MG63 (cell line): ENCODE measurements around the gene BCKDK. TPM values are rescaled to one million over a fixed set of nuclear protein-coding genes. Genes with fewer than 3 reads are reported as not detected.

Source experiments
- DNase-seq: peaks from one replicate; pipeline ENCODE4 v3.0.0-alpha.2; 2020
- H3K27me3 ChIP-seq: fragments of 250-450 bp; sonication (Bioruptor Pico); 2 replicates; pipeline ENCODE4 v1.5.1; 2020; ENCODE audit warnings: mild to moderate bottlenecking, moderate library complexity
- H3K36me3 ChIP-seq: fragments of 250-450 bp; sonication (Bioruptor Pico); 2 replicates; pipeline ENCODE4 v1.5.1; 2020; ENCODE audit warnings: mild to moderate bottlenecking, moderate library complexity
- H3K4me3 ChIP-seq: fragments of 250-450 bp; sonication (Bioruptor Pico); 2 replicates; pipeline ENCODE4 v1.5.1; 2020; ENCODE audit warnings: mild to moderate bottlenecking, moderate library complexity
- H3K9me3 ChIP-seq: fragments of 250-450 bp; sonication (Bioruptor Pico); 2 replicates; pipeline ENCODE4 v1.5.1; 2020; ENCODE audit warnings: mild to moderate bottlenecking, moderate library complexity
- total RNA-seq: library from RNA; depleted of rRNA; stranded (reverse); fragments of >200 nt; shearing (Covaris generic); gene quantifications from 2 replicates; pipeline ENCODE4 v1.2.3, GENCODE V29; 2014; ENCODE audit warnings: low replicate concordance

Gene BCKDK
- total RNA-seq, 1 experiment from 2014 or later, result 42.5 TPM

DNA sequence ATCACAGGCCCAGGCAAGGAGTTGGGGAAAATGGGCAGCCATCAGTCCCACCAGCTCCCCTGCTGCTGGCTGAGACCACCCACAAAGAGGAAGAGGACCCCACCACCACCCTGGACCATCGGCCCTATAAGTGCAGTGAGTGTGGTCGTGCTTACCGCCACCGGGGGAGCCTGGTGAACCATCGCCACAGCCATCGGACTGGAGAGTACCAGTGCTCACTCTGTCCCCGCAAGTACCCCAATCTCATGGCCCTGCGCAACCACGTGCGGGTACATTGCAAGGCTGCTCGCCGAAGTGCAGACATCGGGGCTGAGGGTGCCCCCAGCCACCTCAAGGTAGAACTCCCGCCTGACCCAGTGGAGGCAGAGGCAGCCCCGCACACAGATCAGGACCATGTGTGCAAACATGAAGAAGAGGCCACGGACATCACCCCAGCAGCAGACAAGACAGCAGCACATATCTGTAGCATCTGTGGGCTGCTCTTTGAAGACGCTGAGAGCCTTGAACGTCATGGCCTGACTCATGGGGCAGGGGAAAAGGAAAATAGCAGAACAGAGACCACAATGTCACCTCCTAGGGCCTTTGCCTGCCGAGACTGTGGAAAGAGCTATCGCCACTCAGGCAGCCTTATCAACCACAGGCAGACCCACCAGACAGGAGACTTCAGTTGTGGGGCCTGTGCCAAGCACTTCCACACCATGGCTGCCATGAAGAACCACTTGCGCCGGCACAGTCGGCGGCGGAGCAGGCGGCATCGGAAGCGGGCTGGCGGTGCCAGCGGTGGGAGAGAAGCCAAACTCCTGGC, 30.4 kb upstream of the BCKDK start:
- Histone ChIP-seq H3K27me3 (no peaks in the 10 kb centered on the region), H3K9me3 (no peaks in the 10 kb centered on the region), H3K36me3 (peaks cover 56% of the 10 kb centered on the region), H3K4me3 (no peak overlapping the region)
- no peak for DNase-seq

DNA sequence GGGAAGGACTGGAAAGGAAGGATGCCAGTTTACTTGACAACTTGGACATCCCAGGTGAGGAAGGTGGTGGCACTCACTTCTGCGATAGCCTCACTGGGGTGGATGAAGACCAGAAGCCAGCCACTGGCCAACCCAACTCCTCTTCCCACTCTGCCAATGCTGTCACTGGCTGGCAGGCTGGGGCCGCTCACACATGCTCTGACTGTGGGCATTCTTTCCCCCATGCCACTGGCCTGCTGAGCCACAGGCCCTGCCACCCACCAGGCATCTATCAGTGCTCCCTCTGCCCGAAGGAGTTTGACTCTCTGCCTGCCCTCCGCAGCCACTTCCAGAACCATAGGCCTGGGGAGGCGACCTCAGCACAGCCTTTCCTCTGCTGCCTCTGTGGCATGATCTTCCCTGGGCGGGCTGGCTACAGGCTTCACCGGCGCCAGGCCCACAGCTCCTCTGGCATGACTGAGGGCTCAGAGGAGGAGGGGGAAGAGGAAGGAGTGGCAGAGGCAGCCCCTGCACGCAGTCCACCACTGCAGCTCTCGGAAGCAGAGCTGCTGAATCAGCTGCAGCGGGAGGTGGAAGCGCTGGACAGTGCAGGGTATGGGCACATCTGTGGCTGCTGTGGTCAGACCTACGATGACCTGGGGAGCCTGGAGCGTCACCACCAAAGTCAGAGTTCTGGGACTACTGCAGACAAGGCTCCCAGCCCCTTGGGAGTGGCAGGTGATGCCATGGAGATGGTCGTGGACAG, 29.4 kb upstream of the BCKDK start:
- Histone ChIP-seq H3K9me3 (no peaks in the 10 kb centered on the region), H3K4me3 (no peak overlapping the region), H3K36me3 (peaks cover 59% of the 10 kb centered on the region), H3K27me3 (no peaks in the 10 kb centered on the region)
- DNase-seq, result no peak

DNA sequence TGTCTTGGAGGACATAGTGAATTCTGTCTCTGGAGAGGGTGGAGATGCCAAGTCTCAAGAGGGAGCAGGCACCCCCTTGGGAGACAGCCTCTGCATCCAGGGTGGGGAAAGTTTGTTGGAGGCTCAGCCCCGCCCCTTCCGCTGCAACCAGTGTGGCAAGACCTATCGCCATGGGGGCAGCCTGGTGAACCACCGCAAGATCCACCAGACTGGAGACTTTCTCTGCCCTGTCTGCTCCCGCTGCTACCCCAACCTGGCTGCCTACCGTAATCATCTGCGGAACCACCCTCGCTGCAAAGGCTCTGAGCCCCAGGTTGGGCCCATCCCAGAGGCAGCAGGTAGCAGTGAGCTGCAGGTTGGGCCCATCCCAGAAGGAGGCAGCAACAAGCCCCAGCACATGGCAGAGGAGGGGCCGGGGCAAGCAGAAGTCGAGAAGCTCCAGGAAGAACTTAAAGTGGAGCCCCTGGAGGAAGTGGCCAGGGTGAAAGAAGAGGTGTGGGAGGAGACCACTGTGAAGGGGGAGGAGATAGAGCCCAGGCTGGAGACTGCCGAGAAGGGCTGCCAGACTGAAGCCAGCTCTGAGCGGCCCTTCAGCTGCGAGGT, 28.7 kb upstream of the BCKDK start:
- no peak for DNase-seq
- H3K36me3 ChIP-seq, result peaks cover 63% of the 10 kb centered on the region
- no peaks in the 10 kb centered on the region for H3K9me3 ChIP-seq
- H3K27me3 ChIP-seq, result no peaks in the 10 kb centered on the region
- no peak overlapping the region for H3K4me3 ChIP-seq

DNA sequence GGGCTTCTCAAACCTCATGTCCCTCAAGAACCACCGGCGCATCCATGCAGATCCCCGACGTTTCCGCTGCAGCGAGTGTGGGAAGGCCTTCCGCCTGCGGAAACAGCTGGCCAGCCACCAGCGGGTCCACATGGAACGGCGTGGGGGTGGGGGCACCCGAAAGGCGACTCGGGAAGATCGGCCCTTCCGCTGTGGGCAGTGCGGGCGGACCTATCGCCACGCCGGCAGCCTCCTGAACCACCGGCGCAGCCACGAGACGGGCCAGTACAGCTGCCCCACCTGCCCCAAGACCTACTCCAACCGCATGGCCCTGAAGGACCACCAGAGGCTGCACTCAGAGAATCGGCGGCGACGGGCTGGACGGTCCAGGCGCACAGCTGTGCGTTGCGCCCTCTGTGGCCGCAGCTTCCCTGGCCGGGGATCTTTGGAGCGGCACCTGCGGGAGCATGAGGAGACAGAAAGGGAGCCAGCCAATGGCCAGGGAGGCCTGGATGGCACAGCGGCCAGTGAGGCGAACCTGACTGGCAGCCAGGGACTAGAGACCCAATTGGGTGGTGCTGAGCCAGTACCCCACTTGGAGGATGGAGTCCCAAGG, 28.1 kb upstream of the BCKDK start:
- Histone ChIP-seq H3K27me3 (no peaks in the 10 kb centered on the region), H3K4me3 (no peak overlapping the region), H3K36me3 (peaks cover 67% of the 10 kb centered on the region), H3K9me3 (no peaks in the 10 kb centered on the region)
- DNase-seq, result no peak

DNA sequence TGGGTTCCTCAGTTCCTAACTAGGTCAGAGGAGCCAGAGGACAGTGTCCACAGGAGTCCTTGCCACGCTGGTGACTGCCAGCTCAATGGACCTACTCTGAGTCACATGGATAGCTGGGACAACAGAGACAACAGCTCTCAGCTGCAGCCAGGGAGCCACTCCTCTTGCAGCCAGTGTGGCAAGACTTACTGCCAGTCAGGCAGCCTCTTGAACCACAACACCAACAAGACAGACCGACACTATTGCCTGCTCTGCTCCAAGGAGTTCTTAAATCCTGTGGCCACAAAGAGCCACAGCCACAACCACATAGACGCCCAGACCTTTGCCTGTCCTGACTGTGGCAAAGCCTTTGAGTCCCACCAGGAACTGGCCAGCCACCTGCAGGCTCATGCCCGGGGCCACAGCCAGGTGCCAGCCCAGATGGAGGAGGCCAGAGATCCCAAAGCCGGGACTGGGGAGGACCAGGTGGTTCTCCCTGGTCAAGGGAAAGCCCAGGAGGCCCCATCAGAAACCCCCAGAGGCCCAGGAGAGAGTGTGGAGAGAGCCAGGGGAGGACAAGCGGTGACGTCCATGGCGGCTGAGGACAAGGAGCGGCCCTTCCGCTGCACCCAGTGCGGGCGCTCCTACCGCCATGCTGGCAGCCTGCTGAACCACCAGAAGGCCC, 27.3 kb upstream of the BCKDK start:
- H3K9me3 ChIP-seq, result no peaks in the 10 kb centered on the region
- H3K27me3 ChIP-seq, result no peaks in the 10 kb centered on the region
- peaks cover 66% of the 10 kb centered on the region for H3K36me3 ChIP-seq
- no peak overlapping the region for H3K4me3 ChIP-seq
- no peak for DNase-seq

DNA sequence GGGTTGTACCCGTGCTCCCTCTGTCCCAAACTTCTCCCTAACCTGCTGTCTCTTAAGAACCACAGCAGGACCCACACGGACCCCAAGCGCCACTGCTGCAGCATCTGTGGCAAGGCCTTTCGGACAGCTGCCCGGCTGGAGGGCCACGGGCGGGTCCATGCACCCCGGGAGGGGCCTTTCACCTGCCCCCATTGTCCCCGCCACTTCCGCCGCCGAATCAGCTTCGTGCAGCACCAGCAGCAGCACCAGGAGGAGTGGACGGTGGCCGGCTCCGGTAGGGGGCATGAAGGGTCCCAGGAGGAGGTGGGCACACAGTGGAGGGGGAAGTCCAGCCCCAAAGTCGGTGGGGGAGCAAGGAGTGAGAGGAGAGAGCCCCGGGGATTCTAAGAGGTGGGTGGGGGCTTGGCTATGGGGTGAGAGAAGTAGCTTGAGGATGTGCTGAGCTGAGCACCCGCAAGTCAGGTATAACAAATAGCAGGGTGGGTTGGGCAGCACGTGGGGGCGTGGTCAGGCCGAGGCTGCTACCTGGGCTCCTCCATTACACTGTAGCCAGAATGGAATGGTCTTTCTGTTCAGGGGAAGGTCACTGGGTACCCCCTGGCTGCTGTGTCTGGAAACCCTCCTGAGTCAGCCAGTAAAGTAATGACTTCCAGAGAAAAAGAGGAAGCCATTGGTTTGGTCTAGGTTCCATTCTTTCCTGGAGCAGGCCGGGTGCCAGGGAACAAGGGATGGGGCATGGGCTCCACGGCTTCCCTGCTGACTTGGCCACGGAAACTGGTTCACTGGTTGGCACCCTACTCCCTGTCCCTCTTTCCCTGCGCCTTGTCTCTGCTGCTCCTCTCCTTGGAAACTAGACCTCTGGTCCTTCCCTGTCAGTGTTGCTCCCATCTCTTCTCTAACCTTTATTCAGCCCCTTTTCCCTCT, 26.5 kb upstream of the BCKDK start:
- no peak for DNase-seq
- Histone ChIP-seq H3K27me3 (no peaks in the 10 kb centered on the region), H3K36me3 (peaks cover 61% of the 10 kb centered on the region), H3K4me3 (no peak overlapping the region), H3K9me3 (no peaks in the 10 kb centered on the region)

DNA sequence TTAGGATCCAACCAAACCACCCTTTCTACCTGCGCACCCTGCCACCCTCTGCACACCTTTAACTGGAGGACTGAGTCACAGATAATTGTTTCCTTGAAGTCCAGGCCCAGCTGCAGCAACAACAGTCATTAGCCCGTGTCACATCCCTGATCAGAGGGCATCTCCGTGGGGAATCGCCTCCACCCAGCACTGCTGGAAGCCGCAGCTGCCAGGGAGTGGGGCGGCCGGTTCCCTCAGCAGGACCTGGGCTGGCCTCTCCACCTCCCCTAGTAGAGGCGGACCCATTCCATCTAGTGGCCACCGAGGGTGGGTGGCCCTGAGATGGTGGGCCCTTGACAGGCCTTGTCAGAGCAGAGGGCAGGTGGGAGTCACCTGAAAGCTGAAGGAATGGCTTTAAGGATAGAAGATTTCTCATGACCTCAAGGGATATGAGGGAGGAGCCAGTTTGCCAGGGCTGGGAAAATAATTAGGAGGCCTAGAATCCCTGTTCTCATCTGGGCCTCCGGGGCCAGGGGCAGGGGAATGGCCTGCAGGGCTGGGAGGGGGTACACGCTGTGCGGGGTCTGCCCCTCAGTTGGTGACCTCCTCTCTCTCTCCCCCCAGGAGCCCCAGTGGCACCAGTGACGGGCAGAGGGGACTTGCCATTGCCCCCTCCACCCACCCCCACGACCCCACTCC, 25.7 kb upstream of the BCKDK start:
- no peaks in the 10 kb centered on the region for H3K27me3 ChIP-seq
- H3K9me3 ChIP-seq, result no peaks in the 10 kb centered on the region
- no peak for DNase-seq
- H3K36me3 ChIP-seq, result peaks cover 56% of the 10 kb centered on the region
- no peak overlapping the region for H3K4me3 ChIP-seq

DNA sequence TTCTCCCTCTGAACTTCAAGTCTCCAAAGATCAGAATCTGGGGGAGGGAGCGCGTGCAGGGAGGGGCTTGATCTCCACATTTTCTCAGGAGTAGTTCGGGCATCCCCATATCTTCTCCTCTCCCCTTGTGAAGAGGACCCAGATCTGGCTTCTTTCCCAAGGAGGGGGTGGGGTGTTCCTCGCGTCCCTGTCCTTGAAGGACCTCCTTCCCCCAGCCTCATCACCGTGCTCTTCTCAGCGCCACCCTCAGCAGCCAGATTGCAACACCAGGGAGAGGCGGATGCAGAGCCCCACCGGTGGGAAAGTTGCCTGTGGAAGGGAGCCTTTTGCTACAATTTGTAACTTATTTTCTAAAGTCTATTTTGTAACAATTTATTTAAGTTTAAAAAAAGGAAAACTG, 25.1 kb upstream of the BCKDK start:
- DNase-seq, result no peak
- H3K9me3 ChIP-seq, result no peaks in the 10 kb centered on the region
- no peak overlapping the region for H3K4me3 ChIP-seq
- no peaks in the 10 kb centered on the region for H3K27me3 ChIP-seq
- H3K36me3 ChIP-seq, result peaks cover 52% of the 10 kb centered on the region

DNA sequence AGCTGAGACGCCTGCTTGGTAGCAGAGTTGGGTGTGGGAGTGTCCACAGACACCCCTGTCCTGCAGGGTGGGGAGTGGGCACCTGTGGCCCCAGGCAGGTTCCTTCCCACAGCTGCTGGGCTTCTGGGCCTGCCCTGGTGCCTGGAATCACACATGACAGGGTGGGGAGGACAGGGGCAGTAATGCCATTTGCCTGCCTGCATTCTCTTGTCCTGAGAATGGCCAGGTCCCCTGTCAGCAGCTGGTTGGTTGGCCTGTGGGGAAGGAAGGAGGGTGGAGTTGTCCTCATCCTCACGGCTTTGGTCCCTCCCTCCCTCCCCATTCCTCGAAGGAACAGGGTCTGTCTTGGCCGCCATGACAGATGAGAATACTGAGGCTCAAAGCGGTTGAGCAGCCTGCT, 24.6 kb upstream of the BCKDK start:
- H3K27me3 ChIP-seq, result no peaks in the 10 kb centered on the region
- no peak for DNase-seq
- no peak overlapping the region for H3K4me3 ChIP-seq
- no peaks in the 10 kb centered on the region for H3K9me3 ChIP-seq
- H3K36me3 ChIP-seq, result peaks cover 54% of the 10 kb centered on the region

DNA sequence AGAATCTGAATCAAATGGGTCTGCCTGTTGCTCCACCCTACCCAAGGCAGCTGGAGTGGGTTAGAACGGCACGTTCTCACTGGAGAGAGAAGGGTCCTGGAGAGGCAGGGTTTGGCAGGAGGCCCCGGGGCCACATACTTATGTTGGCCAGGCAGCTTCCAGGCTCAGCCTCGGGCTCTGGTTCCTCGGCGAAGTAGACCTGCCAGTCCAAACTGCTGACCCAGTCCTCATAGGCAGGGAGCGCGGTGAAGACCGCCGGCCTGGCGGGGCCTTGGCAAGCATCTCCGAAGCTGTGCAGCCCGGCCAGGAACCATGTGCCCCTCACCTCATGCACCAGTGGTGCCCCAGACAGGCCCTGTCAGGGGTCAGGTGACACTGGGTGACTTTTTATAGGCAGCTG, 24.2 kb upstream of the BCKDK start:
- no peak for DNase-seq
- H3K9me3 ChIP-seq, result no peaks in the 10 kb centered on the region
- peaks cover 54% of the 10 kb centered on the region for H3K36me3 ChIP-seq
- no peaks in the 10 kb centered on the region for H3K27me3 ChIP-seq
- H3K4me3 ChIP-seq, result no peak overlapping the region

DNA sequence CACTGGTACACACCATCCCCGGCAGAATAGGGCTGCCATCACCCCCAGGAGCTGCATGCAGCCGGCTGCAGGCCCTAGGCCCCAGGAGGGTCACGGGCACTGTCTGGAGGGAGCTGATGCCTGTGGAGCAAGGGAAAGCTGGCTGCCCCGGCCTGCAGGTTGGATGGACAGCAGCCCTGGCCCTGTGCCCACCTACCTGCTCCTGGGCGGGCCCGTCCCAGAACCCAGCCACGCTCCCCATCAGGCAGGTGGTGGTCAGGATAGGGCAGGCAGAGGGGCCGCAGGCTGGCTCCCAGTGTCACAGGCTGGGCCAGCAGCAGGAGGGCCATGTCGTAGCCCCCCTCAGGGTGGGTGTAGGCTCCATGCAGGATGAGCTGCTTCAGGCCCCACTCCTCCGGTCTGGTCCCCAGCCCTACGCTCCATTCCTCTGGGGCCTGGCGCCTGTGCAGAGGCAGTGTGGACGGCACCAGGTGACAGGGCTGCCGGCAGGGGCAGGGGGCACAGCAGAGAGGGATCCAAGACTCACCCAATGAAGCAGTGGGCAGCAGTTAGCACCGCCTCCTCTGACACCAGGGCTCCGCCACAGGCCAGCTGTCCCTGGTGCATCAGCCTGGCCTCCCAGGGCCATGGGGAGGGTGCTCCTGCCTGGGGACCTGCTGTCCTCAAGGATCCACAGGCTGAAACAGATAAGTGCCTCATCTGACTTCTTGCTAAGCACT, 23.4 kb upstream of the BCKDK start:
- Histone ChIP-seq H3K4me3 (no peak overlapping the region), H3K27me3 (no peaks in the 10 kb centered on the region), H3K36me3 (peaks cover 55% of the 10 kb centered on the region), H3K9me3 (no peaks in the 10 kb centered on the region)
- no peak for DNase-seq

DNA sequence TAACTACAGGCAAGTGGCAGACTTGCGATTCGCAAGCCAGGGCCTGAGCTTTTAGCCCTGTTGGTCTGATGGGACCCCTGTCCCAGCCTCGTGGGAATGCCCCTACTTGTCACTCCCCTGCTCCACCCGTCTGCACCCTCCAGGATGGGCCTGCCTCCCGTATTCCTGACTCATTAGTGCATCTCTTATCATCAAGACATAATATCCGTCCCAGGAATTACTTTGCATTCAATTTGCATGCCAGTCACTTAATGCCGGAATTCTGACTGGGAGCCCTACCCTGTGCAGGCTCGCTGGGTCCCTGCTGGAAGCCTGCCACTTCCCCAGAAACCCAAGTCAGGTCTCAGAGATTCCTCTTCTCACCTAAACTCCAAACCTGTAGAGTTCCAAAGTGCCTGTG, 22.8 kb upstream of the BCKDK start:
- Histone ChIP-seq H3K36me3 (peaks cover 51% of the 10 kb centered on the region), H3K27me3 (no peaks in the 10 kb centered on the region), H3K9me3 (no peaks in the 10 kb centered on the region), H3K4me3 (no peak overlapping the region)
- DNase-seq, result no peak

DNA sequence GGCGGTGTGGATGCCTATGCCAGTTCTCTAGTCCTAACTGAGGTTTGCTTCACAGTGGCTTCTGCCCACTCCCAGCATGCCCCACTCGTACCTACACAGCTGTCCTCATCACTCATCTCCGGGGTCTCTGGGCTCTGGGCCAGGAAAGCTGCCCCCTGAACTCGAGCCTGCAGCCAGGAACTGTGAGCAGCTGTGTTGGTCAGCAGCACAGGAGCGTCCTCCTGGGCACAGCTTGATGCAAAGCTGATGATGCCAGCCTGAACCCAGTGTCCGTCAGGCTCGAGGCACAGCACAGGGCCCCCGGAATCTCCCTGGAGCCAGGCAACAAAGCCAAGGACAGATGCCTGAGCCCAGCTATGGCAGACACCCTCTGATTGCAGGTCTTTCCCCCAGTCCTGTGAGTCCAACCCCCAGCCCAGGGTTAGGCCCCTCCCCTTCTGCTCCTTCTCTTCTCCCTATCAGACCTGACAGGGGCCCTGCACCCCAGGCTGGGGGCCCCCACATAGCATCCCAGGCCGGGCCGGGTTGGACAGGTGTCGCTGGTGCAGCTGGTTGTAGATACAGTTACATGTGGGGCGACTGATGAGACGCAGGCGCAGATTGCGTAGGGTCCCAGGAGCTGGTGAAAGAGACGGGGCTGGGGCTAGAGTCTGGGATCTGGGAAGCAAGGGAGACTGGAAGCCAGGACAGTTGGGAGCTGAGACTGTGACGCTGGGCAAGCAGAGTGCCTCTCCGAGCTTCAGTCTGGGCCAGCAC, 22.1 kb upstream of the BCKDK start:
- H3K4me3 ChIP-seq, result no peak overlapping the region
- DNase-seq, result no peak
- peaks cover 51% of the 10 kb centered on the region for H3K36me3 ChIP-seq

DNA sequence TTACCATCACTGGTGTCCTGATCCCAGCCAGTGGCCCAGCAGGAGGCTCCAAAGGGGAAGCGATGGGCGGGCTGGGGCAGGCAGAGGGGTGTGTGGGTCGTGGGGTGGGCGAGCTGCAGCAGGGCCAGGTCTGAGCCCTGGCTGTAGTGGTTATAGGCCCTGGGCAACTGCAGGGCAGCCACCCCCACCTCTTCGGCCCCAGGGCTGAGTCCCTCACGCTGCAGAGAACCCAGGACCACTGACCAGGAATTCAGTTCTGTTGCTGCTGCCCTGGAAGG, 21.6 kb upstream of the BCKDK start:
- no peak overlapping the region for H3K4me3 ChIP-seq
- no peak for DNase-seq
- no peaks in the 10 kb centered on the region for H3K9me3 ChIP-seq
- H3K27me3 ChIP-seq, result no peaks in the 10 kb centered on the region
- H3K36me3 ChIP-seq, result peaks cover 53% of the 10 kb centered on the region

More for the DNA sequence above, 22.1 kb upstream of the BCKDK start:
- Histone ChIP-seq H3K9me3 (no peaks in the 10 kb centered on the region), H3K27me3 (no peaks in the 10 kb centered on the region)
